Body of pancreas (tissue), 4 donors: ENCODE results near the gene SGCD.

Experiments used
- CTCF ChIP-seq, 7 experiments: fragments of 450-650 bp in 4 of 7; fragments of 200-600 bp in 3 of 7; sonication (generic) in 3 of 7; IDR thresholded peaks; one replicate each; pipeline ENCODE4 v1.5.1; 2016 to 2019; ENCODE audit warnings: antibody characterized with exemption in 7 of 7
- POLR2A ChIP-seq, 3 donors: fragments of 450-650 bp; IDR thresholded peaks; one replicate each; pipeline ENCODE4 v1.6.1; 2016; ENCODE audit warnings: antibody characterized with exemption in 3 of 3, mild to moderate bottlenecking in 2 of 3

GRCh38 chr5:156482818-156483217 is 155.9 kb downstream of the SGCD start:
- no peak for TF ChIP-seq POLR2A (IDR thresholded peaks at IDR 0.05)
- no peak for TF ChIP-seq CTCF (IDR thresholded peaks at IDR 0.05)
